Endothelial cell (in vitro differentiated cells): ENCODE data around the gene POLR2E. TPM values are rescaled to one million over a fixed set of nuclear protein-coding genes. Genes with fewer than 3 reads are reported as not detected.

Experiments used
- DNase-seq: peaks from one replicate; pipeline ENCODE4 v3.0.0; 2021; ENCODE audit warnings: low spot score
- H3K27ac Mint-ChIP-seq: one replicate; pipeline ENCODE4 v1.8.0; 2021; ENCODE audit warnings: mixed read lengths, inconsistent platforms; ENCODE audit not compliant: unreplicated experiment
- H3K27me3 Mint-ChIP-seq: one replicate; pipeline ENCODE4 v1.8.0; 2021; ENCODE audit warnings: mild to moderate bottlenecking, moderate library complexity, mixed read lengths, inconsistent platforms; ENCODE audit not compliant: unreplicated experiment
- H3K36me3 Mint-ChIP-seq: one replicate; pipeline ENCODE4 v1.8.0; 2021; ENCODE audit warnings: mild to moderate bottlenecking, low read depth, mixed read lengths, inconsistent platforms; ENCODE audit not compliant: unreplicated experiment
- H3K4me1 Mint-ChIP-seq: one replicate; pipeline ENCODE4 v1.8.0; 2021; ENCODE audit warnings: mild to moderate bottlenecking, mixed read lengths, inconsistent platforms; ENCODE audit not compliant: unreplicated experiment
- H3K4me3 Mint-ChIP-seq: one replicate; pipeline ENCODE4 v1.8.0; 2021; ENCODE audit warnings: mild to moderate bottlenecking, mixed read lengths, inconsistent platforms; ENCODE audit not compliant: unreplicated experiment
- H3K9me3 Mint-ChIP-seq: one replicate; pipeline ENCODE4 v1.8.0; 2021; ENCODE audit warnings: mixed read lengths, inconsistent platforms; ENCODE audit not compliant: unreplicated experiment
- CTCF ChIP-seq: fragments of 200-600 bp; sonication (generic); IDR thresholded peaks from one replicate; pipeline ENCODE4 v1.5.0; 2021; ENCODE audit warnings: antibody characterized with exemption; ENCODE audit not compliant: unreplicated experiment
- total RNA-seq: library from RNA; stranded (reverse); fragmentation: NEBNext Ultra II Directional; extraction: Animal tissue kit (Norgen Biotek cat#: 25700); gene quantifications from one replicate; pipeline ENCODE4 v1.2.1, GENCODE V29; 2021; ENCODE audit not compliant: unreplicated experiment

POLR2E gene
- total RNA-seq, 1 donor from 2014 or later: 166 TPM

- peaks cover 26% of the 10 kb centered on the region for H3K36me3 Mint-ChIP-seq
- no peaks in the 10 kb centered on the region for H3K4me1 Mint-ChIP-seq
- no peak for DNase-seq
- H3K27ac Mint-ChIP-seq: no peak overlapping the region
- no peak overlapping the region for H3K4me3 Mint-ChIP-seq
- peaks cover 4% of the 10 kb centered on the region for H3K27me3 Mint-ChIP-seq
- TF ChIP-seq CTCF: no peak
- no peaks in the 10 kb centered on the region for H3K9me3 Mint-ChIP-seq
These were observed 45.3 kb upstream of the POLR2E start for GRCh38 chr19:1140272-1141027.

- no peak overlapping the region for H3K4me3 Mint-ChIP-seq
- H3K4me1 Mint-ChIP-seq: peaks cover 3% of the 10 kb centered on the region
- TF ChIP-seq CTCF: no peak
- peaks cover 6% of the 10 kb centered on the region for H3K27me3 Mint-ChIP-seq
- peaks cover 18% of the 10 kb centered on the region for H3K36me3 Mint-ChIP-seq
- H3K9me3 Mint-ChIP-seq: no peaks in the 10 kb centered on the region
- DNase-seq: no peak
- no peak overlapping the region for H3K27ac Mint-ChIP-seq
These were observed 44.0 kb upstream of the POLR2E start for GRCh38 chr19:1139126-1139525.

GRCh38 chr19:1138121-1138520 lies 42.9 kb upstream of the POLR2E start:
- H3K4me1 Mint-ChIP-seq: peaks cover 6% of the 10 kb centered on the region
- peaks cover 4% of the 10 kb centered on the region for H3K27me3 Mint-ChIP-seq
- DNase-seq: no peak
- no peak overlapping the region for H3K27ac Mint-ChIP-seq
- no peaks in the 10 kb centered on the region for H3K9me3 Mint-ChIP-seq
- H3K36me3 Mint-ChIP-seq: peaks cover 13% of the 10 kb centered on the region
- no peak for TF ChIP-seq CTCF
- H3K4me3 Mint-ChIP-seq: no peak overlapping the region

- Mint-ChIP-seq H3K4me3 (no peak overlapping the region), H3K27ac (no peak overlapping the region), H3K36me3 (peaks cover 5% of the 10 kb centered on the region)
These were observed 41.6 kb upstream of the POLR2E start for GRCh38 chr19:1136621-1137317.

More at GRCh38 chr19:1136621-1137317, 41.6 kb upstream of the POLR2E start:
- TF ChIP-seq CTCF: no peak
- H3K9me3 Mint-ChIP-seq: no peaks in the 10 kb centered on the region
- DNase-seq: no peak
- peaks cover 6% of the 10 kb centered on the region for H3K4me1 Mint-ChIP-seq
- H3K27me3 Mint-ChIP-seq: peaks cover 2% of the 10 kb centered on the region
